Glomerular visceral epithelial cell (primary cell): Measurements from ENCODE around the gene DENND2A.
"Not testable (repeated sequence)": the region's sequence is repeated elsewhere in the genome, so short reads cannot be mapped to it uniquely, and the experiment has no call there.

Source experiments
- DNase-seq: peaks from one replicate; pipeline ENCODE4 v3.0.0-alpha.2; 2016; ENCODE audit errors: extremely low spot score

Gene DENND2A, protein sequence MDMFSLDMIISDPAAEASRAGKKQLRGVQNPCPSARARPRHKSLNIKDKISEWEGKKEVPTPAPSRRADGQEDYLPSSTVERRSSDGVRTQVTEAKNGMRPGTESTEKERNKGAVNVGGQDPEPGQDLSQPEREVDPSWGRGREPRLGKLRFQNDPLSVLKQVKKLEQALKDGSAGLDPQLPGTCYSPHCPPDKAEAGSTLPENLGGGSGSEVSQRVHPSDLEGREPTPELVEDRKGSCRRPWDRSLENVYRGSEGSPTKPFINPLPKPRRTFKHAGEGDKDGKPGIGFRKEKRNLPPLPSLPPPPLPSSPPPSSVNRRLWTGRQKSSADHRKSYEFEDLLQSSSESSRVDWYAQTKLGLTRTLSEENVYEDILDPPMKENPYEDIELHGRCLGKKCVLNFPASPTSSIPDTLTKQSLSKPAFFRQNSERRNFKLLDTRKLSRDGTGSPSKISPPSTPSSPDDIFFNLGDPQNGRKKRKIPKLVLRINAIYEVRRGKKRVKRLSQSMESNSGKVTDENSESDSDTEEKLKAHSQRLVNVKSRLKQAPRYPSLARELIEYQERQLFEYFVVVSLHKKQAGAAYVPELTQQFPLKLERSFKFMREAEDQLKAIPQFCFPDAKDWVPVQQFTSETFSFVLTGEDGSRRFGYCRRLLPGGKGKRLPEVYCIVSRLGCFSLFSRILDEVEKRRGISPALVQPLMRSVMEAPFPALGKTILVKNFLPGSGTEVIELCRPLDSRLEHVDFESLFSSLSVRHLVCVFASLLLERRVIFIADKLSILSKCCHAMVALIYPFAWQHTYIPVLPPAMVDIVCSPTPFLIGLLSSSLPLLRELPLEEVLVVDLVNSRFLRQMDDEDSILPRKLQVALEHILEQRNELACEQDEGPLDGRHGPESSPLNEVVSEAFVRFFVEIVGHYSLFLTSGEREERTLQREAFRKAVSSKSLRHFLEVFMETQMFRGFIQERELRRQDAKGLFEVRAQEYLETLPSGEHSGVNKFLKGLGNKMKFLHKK

DNA sequence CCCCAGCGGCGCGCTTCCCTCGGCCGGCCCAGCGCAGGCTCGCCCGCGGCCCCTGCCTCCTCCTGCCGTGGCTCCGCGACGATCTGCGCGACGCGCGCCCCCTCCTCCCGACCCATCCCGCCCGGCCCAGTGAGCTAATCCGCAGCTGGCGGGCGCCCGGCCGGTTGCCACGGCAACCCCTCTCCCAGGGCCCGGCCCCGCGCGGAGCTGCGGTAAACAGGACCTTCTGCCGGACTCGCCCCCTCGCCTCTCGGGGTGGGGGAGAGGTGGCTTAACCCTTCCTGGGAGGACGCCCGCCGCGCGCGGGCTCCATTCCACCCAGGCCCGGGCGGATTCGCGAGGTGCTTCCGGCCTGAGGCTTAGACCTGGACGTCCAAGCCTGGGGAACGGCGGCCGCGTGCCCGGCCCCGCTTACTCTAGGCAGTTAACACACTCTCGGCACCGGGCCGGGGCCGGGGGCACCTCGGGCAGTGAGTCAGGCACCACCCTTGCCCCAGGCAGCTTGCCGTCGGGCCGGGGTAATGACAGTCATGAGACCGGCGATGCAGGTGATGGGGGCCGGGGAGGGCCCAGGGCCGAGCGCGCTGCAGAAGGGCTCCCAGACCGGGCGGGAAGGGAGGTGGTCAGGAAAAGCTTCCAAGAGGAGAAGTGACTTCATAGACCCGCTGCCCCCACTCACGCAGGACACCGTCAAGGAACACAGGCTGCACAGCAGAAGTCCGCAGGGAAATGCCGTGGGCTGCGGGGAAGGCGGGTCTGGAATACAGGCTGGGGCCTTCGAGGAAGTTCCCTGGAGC, at the start of gene DENND2A:
Gene DENND2A (minus strand): TSS at position 87 of the 797 bp plus-strand sequence. CDS start 38,416 bp downstream, outside the sequence.
- DNase-seq = peak; percentile 87

DNA sequence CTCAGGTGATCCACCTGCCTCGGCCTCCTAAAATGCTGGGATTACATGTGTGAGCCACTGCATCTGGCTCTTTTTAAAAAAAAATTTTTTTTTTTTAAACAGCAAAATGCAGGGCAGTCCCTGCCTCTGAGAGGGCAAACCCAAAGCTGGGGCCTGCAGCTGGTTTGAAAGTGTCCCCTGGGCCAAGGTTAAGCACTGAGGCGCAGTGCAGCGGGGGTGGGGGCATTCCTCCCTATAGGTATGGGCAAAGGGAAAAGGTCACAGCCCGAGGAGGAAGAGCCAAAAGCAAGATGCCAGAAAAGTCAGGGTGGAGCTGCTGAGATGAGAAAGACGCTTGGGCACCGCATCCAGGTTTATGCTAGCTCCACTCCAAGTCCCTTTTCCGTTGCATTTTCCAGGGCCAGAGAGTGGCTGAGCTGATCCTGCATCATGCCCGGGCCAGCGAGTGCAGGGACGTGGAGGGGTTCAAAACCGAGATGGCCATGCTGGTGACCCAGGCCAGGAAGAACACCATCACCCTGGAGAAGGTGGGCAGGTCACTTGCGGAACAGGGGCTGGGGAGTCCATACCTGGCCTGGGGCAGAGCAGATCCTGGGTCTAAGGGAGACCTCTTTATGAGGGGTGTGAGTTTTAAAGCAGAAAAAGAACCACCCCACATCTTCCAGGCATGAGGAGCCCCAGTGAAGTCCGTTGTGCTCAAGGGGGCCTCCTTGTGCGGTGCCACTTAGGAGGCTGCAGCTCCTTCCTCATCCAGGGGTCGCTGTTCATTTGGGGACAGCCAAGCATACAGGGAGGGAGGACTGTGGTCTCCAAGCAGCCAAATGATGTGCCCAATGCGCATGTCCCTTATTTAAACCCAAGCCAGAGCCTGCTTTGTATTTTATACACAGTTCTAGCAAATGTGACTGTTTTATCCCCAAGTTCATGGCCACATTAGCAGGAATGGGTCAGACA, 48.9 kb upstream of the DENND2A start:
- no peak for DNase-seq

DNA sequence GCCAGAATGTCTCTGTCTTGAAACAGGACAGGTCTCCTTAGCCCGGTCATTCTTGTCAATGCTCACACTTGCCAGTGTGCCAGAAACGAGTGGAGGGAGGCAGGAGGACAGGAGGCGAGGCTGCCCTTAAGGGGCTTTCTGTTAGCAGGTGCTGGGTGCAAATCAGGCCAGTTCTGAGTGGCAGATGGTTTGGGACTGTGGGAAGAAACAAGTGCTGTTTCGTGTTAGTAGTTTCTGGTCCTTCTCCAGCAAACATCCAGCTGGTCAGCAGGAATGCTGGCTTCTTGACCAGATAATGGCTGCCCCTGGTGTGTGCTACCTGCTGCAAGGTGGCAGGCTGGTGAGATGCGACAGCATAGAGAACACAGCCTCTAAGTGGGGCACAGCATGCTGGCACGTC, 47.7 kb upstream of the DENND2A start:
- DNase-seq = no peak

DNA sequence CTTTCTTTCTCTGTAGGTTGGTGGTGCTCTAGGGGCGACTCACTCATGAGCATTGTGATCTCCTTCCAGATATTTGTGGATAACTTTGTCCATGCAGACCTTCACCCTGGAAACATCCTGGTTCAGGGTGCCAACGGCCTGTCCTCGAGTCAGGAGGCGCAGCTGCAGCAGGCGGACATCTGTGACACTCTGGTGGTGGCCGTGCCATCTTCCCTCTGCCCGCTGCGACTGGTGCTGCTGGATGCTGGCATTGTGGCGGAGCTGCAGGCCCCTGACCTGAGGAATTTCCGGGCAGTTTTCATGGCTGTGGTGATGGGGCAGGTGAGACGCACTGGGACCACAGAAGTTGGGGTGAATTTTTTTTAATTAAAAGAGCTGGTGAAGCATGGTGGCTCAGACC, 46.3 kb upstream of the DENND2A start:
- no peak for DNase-seq

DNA sequence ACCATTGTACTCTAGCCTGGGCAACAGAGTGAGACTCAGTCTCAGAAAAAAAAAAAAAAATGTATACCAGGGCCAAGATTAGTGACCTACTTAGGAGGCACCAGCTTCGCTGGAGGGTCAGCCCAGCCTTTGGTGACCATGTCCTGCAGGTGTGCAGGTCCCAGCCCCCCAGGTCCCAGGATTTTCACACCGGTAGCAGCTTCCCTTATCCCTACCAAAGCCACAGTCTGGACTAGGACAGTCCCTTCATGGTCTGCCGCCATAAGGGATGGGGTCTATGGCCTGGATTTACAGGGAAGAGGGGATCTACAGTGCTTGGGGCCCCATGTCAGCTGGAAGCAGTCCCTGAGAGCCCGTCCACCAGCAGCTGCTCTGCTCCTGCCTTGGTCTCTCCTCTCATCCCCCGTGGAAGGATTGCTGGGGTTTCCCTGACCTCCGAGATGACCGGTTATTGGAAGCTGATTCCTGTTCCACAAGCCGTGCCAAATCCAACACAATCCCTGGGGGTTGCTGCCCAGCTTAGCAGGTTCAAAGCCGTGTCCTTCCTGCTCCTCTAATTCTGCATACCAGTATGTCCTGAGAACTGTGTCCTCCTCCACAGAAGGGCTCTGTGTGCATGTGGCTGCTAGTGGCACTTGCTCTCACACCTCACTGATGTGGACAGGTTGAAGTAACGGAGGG, 44.9 kb upstream of the DENND2A start:
- no peak for DNase-seq

DNA sequence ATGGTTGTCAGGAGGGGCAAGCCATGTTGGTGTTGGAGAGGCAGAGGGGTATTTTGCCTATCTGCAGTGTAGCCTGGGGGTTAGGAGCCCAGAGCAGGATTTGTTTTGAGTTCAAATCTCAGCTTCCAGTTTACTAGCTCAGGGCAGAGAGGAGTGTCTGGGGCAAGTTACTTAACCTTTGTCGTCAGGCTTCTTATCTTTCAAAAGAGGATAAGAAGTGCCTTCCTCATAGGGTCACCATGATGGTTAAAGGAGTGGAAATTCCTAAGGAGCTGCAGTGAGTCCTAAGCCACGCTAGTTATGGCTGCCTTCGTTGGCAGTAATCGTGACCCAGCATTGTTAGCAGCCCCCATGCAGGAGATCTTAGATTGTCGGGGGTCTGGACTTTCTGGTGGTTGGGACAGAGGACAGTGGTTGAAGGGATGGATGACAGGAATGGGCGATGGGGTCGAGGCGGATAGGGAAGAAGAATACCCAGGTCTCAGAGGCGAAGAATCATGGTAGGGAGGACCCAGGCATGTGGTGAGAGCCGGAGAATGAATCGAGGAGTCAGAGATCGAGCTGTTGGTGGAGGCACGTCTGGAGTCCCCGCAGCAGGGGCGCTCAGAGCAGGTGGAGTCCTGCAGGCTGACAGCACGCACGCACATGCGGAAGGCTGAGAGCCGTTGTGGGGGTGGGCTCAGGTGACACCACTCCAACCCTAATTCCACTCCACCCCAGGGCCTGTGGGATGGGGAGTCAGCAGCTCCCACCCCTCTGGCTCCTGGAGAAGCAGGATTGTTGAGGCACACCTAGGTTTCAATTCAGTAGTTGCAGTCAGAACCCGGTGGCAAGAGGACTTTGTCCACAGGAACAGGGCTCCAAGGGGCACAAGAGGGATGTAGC, 43.7 kb upstream of the DENND2A start:
- DNase-seq = no peak

DNA sequence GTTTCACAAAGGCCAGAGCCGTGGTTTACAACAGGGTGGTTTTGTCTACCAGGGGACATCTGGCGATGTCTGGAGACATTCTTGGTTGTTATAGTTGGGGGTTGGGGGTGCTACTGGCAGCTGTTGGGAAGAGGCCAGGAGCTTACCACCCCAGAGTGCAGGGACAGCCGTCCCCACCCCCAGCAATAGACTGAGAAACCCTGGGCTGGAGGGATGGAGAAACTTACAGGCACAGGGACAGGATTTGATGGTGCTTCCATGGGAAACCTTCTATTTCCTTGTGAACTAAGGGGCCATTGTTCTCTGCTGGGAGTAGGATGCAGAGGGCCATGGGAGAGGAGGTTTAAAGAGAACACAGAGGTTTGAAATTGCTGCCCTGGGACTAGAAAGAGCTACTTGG, 43.0 kb upstream of the DENND2A start:
- no peak for DNase-seq

DNA sequence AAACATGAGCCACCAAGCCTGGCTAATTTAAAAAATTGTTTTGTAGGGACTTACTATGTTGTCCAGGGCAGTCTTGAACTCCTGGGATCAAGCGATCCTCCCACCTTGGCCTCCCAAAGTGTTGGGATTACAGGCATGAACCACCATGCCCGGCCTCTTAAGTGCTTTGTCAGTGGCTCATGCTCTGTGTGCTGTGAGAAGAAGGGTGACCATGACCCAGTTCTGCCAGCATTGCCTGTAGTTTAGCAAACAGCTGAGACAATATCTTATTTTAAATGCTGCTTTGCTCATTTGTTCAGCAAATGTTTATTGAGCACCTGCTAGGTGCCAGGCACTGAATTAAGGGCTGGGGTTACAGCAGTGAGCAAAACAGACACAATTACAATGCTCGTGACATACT, 41.2 kb upstream of the DENND2A start:
- DNase-seq = no peak

DNA sequence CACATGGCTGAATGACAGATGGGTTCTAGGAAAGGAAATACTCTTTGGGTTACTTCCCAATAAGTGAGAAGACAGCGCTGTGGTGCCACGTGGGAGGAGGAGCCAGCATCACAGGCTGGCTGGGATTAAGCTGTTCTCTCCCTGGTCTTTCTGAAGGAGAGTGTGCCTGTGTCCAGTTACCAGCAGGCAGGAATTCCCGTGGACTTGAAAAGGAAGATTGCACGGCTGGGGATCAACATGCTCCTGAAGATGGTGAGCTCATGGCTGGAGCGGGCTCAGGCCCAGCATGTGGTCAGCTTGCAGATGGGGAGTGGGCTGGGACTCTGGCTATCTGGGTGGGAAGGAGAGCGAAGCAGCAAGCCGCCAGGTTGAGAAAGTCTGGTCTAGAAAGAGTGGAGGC, 40.3 kb upstream of the DENND2A start:
- DNase-seq = no peak

DNA sequence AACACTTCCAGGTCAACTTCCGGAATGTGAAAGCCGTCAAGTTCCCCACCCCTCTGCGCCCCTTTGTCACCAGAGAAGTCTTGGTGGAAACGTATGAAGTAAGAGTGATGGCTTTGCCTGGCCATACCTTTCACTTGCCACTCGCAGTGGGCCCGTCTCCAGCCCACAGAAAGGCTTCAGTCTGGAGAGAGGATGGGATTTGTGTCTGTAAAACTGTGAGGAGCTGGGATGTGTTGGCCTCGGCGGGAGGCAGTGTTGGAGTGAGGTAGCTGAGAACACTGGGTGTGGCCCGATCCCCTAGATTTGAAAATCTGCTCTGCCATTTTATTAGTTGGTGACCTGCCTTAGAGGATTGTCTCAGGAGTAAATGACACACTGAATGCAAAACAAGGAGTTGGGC, 38.6 kb upstream of the DENND2A start:
- no peak for DNase-seq

DNA sequence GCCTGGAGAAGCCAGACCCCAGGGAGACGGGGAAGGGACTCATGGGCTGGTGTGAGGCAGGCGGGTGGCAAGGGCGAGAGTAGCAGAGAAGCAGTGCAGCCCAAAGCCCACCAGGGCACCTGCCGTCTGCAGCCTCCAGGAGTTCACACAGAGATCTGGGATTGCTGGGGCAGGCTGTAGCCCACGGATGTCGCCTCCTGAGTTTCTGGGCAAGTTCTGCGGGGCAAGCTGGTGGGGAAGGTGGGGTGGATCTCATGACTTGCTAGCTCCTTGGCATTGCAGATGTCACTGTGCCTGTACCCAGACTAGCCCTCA, 38.2 kb upstream of the DENND2A start:
- DNase-seq = no peak

DNA sequence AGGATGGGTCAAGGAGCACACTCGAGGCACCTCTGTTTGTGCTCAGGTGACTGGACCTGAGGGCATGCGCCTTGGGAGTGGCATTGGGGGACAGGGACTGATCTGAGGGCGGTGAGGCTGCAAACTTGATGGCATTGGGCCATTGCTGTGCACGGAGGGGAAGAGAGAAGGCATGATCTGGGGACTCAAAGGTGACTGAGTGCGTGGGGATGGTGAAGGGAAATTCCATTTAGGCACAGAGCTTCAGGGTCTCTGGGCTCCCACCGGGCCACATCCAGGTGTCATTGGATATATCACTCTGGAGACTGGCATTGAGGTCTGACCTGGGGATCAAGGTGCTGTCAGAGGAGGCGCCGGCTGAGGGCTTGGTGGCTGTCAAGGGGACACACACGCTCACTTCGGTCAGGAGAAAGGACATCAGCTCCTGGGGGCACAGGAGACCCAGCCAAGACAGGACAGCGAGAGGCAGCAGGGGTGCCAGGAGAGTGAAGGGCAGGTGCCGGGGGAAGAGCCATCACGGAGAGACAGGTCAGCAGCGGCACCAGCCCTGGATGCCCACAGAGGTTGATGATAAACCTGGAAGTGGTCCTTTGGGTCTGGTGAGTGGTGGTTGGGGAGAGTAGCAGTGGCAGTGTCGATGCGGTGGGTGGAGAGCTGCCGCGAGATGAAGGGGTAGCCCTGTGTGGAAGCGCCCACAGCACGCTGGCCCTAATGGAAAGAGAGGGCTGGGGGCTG, 37.6 kb upstream of the DENND2A start:
- DNase-seq = no peak

DNA sequence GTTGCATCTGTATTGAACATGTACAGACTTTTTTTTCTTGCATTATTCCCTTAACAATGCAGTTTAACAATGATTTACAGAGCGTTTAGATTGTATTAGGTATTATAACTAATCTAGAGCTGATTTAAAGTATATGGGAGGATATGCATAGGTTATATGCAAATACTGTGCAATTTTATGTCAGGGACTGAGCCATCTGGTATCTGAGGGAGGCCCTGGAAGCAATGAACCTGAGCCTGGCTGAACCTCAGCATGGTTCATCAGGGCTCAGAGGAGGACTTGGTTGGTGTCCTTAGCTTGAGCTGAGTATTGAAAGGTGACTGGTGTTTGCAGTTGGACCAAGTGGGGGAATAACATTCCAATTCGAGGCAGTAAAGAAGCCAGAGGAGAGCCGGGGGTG, 36.9 kb upstream of the DENND2A start:
- no peak for DNase-seq

DNA sequence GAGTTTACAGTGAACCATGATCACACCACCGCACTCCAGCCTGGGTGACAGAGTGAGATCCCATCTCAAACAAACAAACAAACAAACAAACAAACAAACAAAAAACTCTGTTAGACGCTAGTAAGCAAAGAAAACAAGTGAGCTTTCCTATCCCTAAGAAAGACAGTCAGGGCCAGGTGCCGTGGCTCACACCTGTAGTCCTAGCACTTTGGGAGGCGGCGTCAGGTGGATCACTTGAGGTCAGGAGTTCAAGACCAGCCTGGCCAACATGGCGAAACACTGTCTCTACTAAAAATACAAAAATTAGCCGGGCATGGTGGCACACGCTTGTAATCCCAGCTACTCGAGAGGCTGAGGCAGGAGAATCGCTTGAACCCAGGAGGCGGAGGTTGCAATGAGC, 36.3 kb upstream of the DENND2A start:
- DNase-seq = not testable (repeated sequence)

DNA sequence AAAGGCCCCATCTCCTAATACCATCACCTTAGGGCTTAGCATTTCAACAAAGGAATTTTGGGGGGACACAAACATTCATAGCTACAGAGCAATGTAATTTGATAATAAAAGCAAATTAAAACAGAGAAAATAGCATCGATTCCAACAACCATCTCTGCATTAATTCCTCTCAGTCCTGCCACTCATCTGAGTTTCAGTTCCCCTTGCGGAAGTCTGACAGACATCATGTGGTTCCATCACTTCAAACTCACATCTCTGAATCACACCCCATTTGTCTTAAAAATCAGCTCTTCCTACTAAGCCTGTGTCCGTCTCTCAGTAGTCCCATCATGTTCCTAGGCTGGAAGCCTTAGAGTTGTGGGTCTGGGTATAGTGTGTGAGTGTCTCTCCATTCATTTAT, 35.7 kb upstream of the DENND2A start:
- DNase-seq = no peak

DNA sequence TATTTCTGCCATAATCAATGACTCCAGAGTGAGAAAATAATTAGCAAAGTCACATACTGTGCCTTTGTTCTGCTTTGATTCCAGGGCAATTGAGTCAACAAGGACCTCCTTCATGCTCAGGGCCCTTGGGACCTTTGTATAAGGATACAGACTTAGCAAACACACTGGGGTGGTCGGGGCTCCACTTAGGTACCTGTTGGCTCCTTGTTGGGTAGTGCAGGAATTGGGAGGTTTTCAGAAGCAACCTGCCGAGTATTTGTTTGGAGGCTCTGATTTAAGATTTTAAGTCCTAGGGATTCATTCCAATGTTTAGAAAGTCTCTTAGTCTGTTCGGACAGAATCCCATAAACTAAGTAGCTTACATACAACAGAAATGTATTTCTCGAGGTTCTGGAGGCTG, 35.1 kb upstream of the DENND2A start:
- DNase-seq = no peak

DNA sequence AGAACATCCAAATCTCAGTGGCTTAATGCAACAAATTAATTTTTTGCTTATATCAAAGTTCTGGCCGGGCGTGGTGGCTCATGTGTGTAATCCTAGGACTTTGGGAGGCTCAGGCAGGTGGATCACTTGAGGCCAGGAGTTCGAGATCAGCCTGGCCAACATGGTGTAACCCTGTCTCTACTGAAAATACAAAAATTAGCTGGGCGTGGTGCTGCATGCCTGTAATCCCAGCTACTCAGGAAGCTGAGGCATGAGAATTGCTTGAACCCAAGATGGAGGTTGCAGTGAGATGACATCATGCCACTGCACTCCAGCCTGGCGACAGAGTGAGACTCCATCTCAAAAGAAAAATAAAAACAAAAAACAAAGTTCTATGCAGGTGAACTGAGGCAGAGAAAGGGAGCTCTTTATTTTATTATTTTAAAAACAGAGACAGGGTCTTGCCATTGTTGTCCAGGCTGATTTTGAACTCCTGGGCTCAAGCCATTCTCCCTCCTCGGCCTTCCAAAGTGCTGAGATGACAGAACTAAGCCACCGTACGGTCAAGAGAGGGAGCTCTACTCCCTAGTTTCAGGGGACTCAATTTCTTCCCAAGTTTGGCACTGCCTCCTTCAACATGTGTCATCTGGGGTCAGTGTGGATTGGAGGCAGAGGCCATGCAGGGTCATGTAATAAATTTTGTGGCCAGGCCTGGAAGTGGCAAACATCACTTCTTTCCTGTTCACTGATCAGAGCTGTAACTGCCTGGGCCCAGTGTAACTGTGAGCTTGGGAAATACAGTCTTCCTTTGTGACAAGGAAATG, 34.5 kb upstream of the DENND2A start:
- DNase-seq = peak; percentile 73

DNA sequence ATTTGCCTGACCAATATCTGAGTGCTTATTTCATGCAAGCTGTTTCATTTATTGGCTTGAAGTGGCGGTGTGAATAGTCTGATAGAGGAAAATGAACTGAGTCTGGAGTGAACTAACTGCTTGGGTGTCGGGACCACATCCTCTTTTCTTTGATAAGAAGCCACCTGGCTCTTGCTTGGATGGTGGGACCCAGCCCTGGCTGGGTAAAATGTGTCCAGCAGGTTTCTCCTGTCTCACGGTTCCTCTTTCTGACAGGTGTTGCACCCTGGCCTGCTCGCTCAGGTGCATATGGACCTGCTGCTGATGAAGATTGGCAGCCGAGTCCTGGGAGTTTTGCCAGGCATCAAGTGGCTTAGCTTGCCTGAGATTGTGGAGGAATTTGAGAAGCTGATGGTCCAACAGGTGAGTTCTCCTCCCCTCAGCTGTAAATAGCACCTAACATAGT, 33.8 kb upstream of the DENND2A start:
- DNase-seq = no peak
